Neural progenitor cell (in vitro differentiated cells): ENCODE data around the gene ZNF625.

Source experiments
- CTCF ChIP-seq: fragments of 200-600 bp; sonication (generic); IDR thresholded peaks from 2 replicates; pipeline ENCODE4 v1.5.1; 2017; ENCODE audit warnings: antibody characterized with exemption, mild to moderate bottlenecking
- EZH2 ChIP-seq: fragments of 200-600 bp; sonication (generic); IDR thresholded peaks from 2 replicates; pipeline ENCODE4 v1.6.1; 2017; ENCODE audit warnings: antibody characterized with exemption, mild to moderate bottlenecking, moderate library complexity

- TF ChIP-seq EZH2: no peak
- no peak for TF ChIP-seq CTCF
Measured at GRCh38 chr19:12205296-12205695, 48.8 kb upstream of the ZNF625 start.
